NB4 (cell line): ENCODE measurements around the gene GEN1.

Experiments used
- POLR2A ChIP-seq: IDR thresholded peaks from 2 replicates; pipeline ENCODE4 v1.6.1; 2011; ENCODE audit warnings: mild to moderate bottlenecking; ENCODE audit not compliant: insufficient read length; ENCODE audit errors: extremely low read depth
- TF ChIP-seq, protein P1 (sequence below): IDR thresholded peaks from one replicate; pipeline ENCODE4 v1.5.1; 2012; ENCODE audit warnings: low read depth, low read length

- TF ChIP-seq, protein P1, sequence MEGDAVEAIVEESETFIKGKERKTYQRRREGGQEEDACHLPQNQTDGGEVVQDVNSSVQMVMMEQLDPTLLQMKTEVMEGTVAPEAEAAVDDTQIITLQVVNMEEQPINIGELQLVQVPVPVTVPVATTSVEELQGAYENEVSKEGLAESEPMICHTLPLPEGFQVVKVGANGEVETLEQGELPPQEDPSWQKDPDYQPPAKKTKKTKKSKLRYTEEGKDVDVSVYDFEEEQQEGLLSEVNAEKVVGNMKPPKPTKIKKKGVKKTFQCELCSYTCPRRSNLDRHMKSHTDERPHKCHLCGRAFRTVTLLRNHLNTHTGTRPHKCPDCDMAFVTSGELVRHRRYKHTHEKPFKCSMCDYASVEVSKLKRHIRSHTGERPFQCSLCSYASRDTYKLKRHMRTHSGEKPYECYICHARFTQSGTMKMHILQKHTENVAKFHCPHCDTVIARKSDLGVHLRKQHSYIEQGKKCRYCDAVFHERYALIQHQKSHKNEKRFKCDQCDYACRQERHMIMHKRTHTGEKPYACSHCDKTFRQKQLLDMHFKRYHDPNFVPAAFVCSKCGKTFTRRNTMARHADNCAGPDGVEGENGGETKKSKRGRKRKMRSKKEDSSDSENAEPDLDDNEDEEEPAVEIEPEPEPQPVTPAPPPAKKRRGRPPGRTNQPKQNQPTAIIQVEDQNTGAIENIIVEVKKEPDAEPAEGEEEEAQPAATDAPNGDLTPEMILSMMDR, result no peak
- no peak for TF ChIP-seq POLR2A
Measured at GRCh38 chr2:17800219-17800618, 46.3 kb downstream of the GEN1 start.
